ENCODE measurements around the gene KIF26A. TPM values are rescaled to one million over a fixed set of nuclear protein-coding genes. Genes with fewer than 3 reads are reported as not detected.
A peak's percentile ranks its signal among the peaks of the same experiment; 100 is the strongest.

Gene KIF26A
- total RNA-seq, 4 donors from 2014 or later: 3.3 to 6.2 (median 4.9) TPM

DNA sequence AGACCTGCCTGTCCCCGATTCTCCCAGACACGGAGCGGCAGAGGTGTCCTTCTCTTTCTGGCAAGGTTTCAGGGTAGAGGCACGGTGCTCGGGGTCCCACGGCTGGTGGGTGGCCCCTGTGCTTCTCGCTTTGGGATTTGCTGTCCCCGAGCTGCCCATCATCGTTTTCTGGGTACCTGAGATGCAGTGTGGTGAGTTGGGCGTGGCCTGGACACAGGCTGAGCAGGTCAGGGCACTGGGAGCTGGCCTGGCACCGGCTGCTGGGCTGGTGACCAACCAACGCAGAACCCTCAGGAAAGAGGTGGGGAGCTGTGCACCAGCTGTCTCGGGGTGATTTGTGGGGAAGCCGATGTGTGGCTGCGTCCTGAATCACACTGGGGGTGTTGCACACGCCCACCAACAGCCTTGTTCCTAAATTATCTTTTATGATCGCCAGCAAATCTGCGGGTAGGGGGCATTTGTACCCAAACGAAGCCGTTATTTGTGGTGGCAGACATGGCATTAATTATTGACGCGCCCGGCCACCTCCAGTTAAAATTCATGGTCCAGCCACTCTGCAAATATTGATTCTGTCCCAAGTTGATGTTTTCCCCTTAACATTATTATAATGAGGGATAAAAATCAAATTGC, 61.0 kb downstream of the KIF26A start:
- intact Hi-C loops (cut with DNase I): no loop called here
- H3K4me1 ChIP-seq: peaks cover 8 to 28% of the 10 kb centered on the region in 2 donors

DNA sequence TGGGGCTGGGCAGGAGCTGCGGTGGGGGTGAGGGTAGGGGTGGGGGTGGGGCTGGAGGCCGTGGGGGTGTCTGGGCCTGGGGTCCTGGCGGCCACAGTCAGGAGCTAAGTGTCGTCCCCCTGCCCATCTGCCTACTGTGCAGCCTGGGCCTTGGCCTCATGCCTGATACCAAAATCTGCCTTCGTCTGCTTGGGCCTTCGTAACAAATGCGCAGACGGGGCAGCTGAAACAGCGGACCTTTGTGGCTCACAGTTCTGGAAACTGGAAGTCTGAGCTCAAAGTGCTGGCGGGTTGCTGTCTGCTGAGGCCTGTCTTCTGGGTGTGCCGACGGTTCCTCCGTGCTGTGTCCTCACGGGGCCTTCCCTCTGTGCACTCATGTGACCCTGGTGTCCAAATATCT, 61.7 kb downstream of the KIF26A start:
- no peak overlapping the region for H3K4me3 ChIP-seq (replicated peaks in 1 of 3)
- WGBS, 2 donors: 81 to 91% methylated on average over 11 to 14 of the region's 14 CpGs
- no peak for TF ChIP-seq POLR2A (IDR thresholded peaks at IDR 0.05)
- TF ChIP-seq, protein P1, sequence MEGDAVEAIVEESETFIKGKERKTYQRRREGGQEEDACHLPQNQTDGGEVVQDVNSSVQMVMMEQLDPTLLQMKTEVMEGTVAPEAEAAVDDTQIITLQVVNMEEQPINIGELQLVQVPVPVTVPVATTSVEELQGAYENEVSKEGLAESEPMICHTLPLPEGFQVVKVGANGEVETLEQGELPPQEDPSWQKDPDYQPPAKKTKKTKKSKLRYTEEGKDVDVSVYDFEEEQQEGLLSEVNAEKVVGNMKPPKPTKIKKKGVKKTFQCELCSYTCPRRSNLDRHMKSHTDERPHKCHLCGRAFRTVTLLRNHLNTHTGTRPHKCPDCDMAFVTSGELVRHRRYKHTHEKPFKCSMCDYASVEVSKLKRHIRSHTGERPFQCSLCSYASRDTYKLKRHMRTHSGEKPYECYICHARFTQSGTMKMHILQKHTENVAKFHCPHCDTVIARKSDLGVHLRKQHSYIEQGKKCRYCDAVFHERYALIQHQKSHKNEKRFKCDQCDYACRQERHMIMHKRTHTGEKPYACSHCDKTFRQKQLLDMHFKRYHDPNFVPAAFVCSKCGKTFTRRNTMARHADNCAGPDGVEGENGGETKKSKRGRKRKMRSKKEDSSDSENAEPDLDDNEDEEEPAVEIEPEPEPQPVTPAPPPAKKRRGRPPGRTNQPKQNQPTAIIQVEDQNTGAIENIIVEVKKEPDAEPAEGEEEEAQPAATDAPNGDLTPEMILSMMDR (IDR thresholded peaks at IDR 0.05): no peak
- intact Hi-C loops (cut with DNase I): no loop called here
- DNase-seq: no peak
- no peaks in the 10 kb centered on the region for H3K36me3 ChIP-seq
- H3K27ac ChIP-seq: no peak overlapping the region
- H3K27me3 ChIP-seq: no peaks in the 10 kb centered on the region
- H3K9me3 ChIP-seq: no peaks in the 10 kb centered on the region
- peaks cover 8 to 28% of the 10 kb centered on the region in 2 donors for H3K4me1 ChIP-seq

More for the DNA sequence above, 61.0 kb downstream of the KIF26A start:
- no peak for DNase-seq
- WGBS, 2 donors: 84 to 91% methylated on average over 12 to 23 of the region's 23 CpGs
- no peaks in the 10 kb centered on the region for H3K9me3 ChIP-seq
- TF ChIP-seq, protein P1 (IDR thresholded peaks at IDR 0.05): no peak
- TF ChIP-seq POLR2A (IDR thresholded peaks at IDR 0.05): no peak
- no peak overlapping the region for H3K27ac ChIP-seq
- no peak overlapping the region for H3K4me3 ChIP-seq (replicated peaks in 1 of 3)
- H3K36me3 ChIP-seq: no peaks in the 10 kb centered on the region
- no peaks in the 10 kb centered on the region for H3K27me3 ChIP-seq

DNA sequence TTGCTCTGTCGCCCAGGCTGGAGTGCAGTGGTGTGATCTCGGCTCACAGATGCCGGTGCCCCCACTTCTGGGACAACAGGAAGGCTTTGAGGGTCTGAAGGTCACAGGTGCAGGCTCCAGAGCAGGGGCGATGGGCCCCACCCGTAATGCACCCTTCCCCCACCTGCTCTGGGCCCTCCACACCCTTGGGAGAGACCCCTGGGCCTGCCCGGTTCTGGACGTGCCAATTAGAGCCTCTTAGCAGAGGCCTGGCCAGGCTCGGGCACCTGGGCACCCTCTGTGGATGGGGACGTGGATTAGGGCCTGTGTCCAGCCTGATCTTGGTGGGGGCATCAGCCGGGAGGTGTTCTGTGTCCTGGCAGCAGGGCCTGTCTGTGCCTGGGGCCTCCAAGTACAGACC, 62.2 kb downstream of the KIF26A start:
- Histone ChIP-seq H3K27ac (no peak overlapping the region), H3K4me1 (peaks cover 8 to 28% of the 10 kb centered on the region in 2 donors), H3K9me3 (no peaks in the 10 kb centered on the region), H3K36me3 (no peaks in the 10 kb centered on the region), H3K27me3 (no peaks in the 10 kb centered on the region), H3K4me3 (replicated peaks in 1 of 3) (no peak overlapping the region)
- no peak for DNase-seq
- TF ChIP-seq POLR2A (IDR thresholded peaks at IDR 0.05): no peak
- TF ChIP-seq, protein P1 (IDR thresholded peaks at IDR 0.05): no peak
- intact Hi-C loops (cut with DNase I): no loop called here
- 79 to 95% methylated on average over 5 to 9 of the region's 10 CpGs for WGBS, 2 donors

DNA sequence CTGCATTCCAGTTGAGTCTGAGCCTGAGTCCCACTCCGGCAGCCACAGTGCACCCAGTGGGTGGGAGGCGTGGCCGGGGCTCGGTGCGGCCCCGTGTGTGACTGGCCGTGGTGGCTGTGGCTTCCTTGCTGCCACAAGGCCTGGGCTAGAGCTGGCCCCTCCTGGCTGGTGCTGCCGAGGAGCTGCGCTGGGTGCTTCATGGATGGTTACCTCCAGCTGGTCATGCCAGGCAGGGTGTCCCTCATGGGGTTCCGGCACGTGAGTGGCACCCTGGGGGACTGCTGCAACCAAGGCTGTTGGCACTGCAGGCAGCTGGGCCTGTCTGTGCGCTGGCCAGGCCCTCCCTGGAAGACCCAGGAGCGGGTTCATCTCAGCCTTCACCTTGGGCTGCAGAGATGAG, 62.7 kb downstream of the KIF26A start:
- Histone ChIP-seq H3K27me3 (no peaks in the 10 kb centered on the region), H3K4me3 (replicated peaks in 1 of 3) (no peak overlapping the region), H3K27ac (no peak overlapping the region), H3K36me3 (no peaks in the 10 kb centered on the region), H3K9me3 (no peaks in the 10 kb centered on the region), H3K4me1 (peaks cover 8 to 25% of the 10 kb centered on the region in 2 donors)
- intact Hi-C loops (cut with DNase I): no loop called here
- peak; percentile 17 to 19 for DNase-seq
- TF ChIP-seq POLR2A (IDR thresholded peaks at IDR 0.05): no peak
- TF ChIP-seq, protein P1 (IDR thresholded peaks at IDR 0.05): no peak
- 85 to 95% methylated on average over 4 to 7 of the region's 13 CpGs for WGBS, 2 donors

DNA sequence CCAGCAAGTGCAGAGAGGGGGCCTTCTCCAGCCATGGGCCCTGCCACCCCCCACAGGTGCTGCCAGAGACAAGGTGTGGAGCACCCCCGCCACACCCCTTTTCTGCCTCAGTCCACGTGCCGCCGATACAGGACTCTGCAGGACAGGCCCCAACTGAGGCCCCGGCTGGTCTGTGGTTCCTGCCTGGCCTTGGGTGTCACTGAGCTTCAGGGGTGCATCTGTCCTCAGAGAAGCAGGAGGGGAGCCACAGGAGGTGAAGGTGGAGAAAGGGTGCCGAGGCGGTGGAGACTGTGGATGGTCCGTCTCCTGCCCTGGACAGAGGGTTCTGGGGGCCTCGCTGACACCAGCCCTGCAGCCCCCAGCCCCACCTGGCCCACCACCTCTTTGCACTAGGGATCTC, 63.1 kb downstream of the KIF26A start:
- peaks cover 8 to 21% of the 10 kb centered on the region in 2 donors for H3K4me1 ChIP-seq
- intact Hi-C loops (cut with DNase I): no loop called here

More for the DNA sequence above, 63.1 kb downstream of the KIF26A start:
- H3K27me3 ChIP-seq: no peaks in the 10 kb centered on the region
- no peak for DNase-seq
- H3K27ac ChIP-seq: no peak overlapping the region
- no peaks in the 10 kb centered on the region for H3K9me3 ChIP-seq
- 78 to 82% methylated on average over 5 to 6 of the region's 9 CpGs for WGBS, 2 donors
- no peaks in the 10 kb centered on the region for H3K36me3 ChIP-seq
- H3K4me3 ChIP-seq (replicated peaks in 1 of 3): no peak overlapping the region
- TF ChIP-seq POLR2A (IDR thresholded peaks at IDR 0.05): no peak
- TF ChIP-seq, protein P1 (IDR thresholded peaks at IDR 0.05): no peak
